Activated naive CD4-positive, alpha-beta T cell treated with anti-CD3 and anti-CD28 coated beads, Interleukin-2, amount 50 U/mL, for 72 hours (primary cell): Measurements from ENCODE around the gene TMC7. TPM values are rescaled to one million over a fixed set of nuclear protein-coding genes. Genes with fewer than 3 reads are reported as not detected.
"Not testable (repeated sequence)": the region's sequence is repeated elsewhere in the genome, so short reads cannot be mapped to it uniquely, and the experiment has no call there.

Source experiments
- ATAC-seq, 2 donors: fragments of 150-1000 bp; cut with Tn5 transposase; 2 replicates each; pipeline ENCODE4 v1.10.0; 2021; ENCODE audit warnings: mild to moderate bottlenecking in 2 of 2, moderate library complexity in 2 of 2
- DNase-seq, 2 donors: peaks; one replicate each; pipeline ENCODE4 v3.0.0; 2021 to 2022; ENCODE audit warnings: low spot score in 2 of 2
- H3K27ac Mint-ChIP-seq, 2 donors: one replicate each; pipeline ENCODE4 v1.8.0; 2022; ENCODE audit warnings: mild to moderate bottlenecking in 2 of 2, mixed read lengths in 2 of 2
- H3K36me3 Mint-ChIP-seq, 2 donors: one replicate each; pipeline ENCODE4 v1.8.0; 2022; ENCODE audit warnings: mixed read lengths in 2 of 2
- H3K9me3 Mint-ChIP-seq, 2 donors: one replicate each; pipeline ENCODE4 v1.8.0; 2022; ENCODE audit warnings: mixed read lengths in 2 of 2
- total RNA-seq, 2 donors: library from RNA; stranded (reverse); gene quantifications; one replicate each; pipeline ENCODE4 v1.2.3, GENCODE V29; 2022

The TMC7 gene
- total RNA-seq, result not detected

DNA sequence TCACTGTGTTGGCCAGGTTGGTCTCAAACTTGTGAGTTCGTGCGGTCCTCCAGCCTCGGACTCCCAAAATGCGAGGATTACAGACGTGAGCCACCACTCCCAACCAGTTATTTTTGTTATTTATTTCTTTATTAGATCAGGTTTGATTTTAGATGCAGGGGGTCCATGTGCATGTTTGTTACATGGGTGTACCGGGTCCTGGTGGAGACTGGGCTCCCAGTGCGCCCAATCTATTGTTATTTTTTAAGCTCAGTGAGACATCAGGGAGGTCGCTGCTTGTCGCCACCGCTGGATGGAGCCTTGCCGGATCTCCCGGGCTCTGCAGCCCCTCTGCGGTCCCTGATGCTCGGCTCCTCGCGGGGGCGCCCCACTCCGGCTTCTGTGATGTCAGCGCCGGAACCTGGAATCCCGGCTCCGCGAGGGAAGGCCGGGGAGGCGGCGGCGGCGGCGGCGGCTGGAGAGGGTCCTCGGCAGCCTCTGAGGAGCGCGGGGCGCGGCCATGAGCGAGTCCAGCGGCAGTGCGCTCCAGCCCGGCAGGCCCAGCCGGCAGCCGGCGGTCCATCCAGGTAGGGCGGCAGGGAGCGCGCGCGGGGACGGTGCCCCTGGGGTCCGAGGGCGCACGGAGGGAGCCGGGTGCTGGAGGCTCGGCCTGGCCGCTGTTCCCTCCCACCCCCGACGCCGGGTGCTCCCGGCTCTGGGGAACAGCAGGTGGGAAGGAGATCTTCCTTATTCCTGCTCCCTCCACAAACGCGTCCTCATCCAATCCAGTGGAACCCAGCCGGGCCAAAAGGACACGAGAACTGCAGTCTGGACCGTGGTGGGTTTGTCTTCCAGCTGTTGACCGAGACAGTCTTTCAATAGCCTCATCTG lies at the start of gene TMC7:
Gene TMC7, plus strand, starts transcription at position 370 of the 870 bp plus-strand sequence. Its CDS starts 130 bp downstream, at position 500.
- Mint-ChIP-seq H3K9me3 (no peaks in the 10 kb centered on the region), H3K27ac (no peak within 1 kb of the TSS), H3K36me3 (no peaks in the 10 kb centered on the region)
- ATAC-seq, result peak in 1 of 2 donors; percentile 65
- peak in 1 of 2 donors; percentile 27 for DNase-seq

DNA sequence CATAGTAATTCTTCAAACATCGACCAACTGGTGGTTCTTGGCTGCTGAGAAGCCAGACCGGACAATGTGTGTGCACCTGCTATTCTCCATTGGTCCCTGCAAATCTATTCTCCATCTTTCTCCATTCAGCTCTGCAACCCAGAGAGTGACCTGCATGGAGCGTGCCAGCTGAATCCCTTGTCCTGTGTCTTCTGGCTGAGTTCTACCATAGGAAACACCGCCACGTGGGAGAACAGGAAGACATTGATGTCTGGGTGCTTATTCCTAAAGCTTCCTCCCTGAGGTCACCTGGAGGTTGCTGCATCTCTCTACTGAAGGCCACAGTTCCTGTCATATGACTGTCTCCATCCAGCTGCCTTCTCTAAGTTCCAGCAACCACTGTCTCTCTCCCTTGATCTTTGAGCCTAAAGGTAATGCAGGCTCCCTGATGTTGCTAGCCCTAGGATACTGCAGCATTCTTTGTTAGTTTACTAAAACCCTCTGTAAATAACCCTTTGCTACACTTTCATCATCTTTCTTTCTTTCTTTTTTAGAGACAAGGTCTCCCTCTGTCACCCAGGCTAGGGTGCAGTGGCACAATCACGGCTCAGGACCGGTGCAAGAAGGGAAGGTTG lies 46.9 kb upstream of the TMC7 start:
- DNase-seq (no peak), ATAC-seq (no peak)
- Mint-ChIP-seq H3K9me3 (no peaks in the 10 kb centered on the region), H3K36me3 (no peaks in the 10 kb centered on the region), H3K27ac (no peak overlapping the region)

DNA sequence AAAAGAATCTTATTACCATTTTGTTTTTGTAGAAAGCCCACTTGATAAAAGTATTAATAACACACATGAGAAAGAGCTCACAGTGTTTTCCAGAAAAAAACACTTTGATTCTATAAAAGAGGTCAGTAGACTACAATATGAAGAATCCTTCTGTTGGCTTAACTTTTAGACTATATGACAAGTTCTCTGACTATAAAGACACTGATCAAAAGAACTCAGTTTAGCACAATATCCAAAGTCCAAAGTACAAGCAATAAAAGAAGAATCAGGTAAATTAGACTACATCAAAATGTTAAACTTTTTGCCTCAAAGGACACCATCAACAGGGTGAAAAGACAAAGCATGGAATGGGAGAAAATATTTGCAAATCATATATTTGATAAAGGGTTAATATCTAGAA lies 46.3 kb upstream of the TMC7 start:
- DNase-seq (no peak), ATAC-seq (no peak)
- H3K36me3 Mint-ChIP-seq, result no peaks in the 10 kb centered on the region
- H3K9me3 Mint-ChIP-seq, result no peaks in the 10 kb centered on the region
- no peak overlapping the region for H3K27ac Mint-ChIP-seq

DNA sequence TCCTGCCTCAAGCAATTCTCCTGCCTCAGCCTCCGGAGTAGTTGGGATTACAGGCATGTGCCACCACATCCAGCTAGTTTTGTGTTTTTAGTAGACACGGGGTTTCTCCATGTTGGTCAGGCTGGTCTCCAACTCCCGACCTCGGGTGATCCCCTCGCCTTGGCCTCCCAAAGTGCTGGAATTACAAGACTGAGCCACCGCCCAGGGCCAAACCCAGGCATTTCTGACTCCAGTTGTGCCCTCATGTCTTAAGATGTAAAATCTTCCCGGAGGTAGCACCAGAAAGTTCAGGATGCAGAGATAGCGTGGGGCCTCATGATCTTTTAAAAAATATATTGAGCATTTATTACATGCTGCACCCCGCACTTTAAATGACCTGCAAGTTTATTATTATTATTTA lies 44.7 kb upstream of the TMC7 start:
- Mint-ChIP-seq H3K36me3 (no peaks in the 10 kb centered on the region), H3K9me3 (no peaks in the 10 kb centered on the region), H3K27ac (no peak overlapping the region)
- no peak for ATAC-seq
- DNase-seq, result no peak

DNA sequence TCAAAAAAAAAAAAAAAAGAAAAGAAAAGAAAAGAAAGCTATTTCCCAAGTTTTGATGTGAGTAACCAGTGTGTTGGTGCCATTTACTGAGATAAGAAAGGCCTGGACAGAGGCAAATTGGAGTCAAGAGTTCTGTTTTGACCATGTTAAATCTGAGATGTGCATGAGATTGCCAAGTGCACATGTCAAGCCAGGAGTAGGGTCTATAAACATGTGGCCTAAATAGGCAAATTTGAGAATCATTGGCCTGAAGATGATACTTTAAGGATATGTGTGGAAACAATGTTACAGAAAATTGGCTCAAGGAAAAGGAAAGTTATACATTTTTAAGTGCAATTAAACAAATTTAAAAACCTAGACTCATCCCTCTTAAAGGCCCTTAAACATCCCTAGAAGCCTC lies 42.3 kb upstream of the TMC7 start:
- Mint-ChIP-seq H3K9me3 (no peaks in the 10 kb centered on the region), H3K27ac (no peak overlapping the region), H3K36me3 (no peaks in the 10 kb centered on the region)
- ATAC-seq (no peak), DNase-seq (no peak)

DNA sequence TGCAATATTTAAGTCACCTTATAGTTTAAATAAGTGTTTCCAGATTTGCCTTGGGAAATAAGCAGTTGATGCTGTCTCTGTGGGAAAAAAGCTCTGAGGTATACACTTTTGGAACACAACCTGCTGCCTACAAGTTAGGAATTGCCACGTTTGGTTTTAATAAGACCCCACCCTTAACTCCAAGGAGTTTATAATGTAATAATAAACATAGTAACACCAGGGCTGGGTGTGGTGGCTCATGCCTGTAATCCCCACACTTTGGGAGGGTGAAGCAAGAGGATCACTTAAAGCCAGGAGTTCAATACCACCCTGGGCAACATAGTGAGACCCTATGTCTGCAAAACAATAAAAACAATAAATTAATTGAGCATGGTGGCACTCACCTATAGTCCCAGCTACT lies 41.7 kb upstream of the TMC7 start:
- ATAC-seq (no peak), DNase-seq (no peak)
- Mint-ChIP-seq H3K36me3 (no peaks in the 10 kb centered on the region), H3K9me3 (no peaks in the 10 kb centered on the region), H3K27ac (no peak overlapping the region)

DNA sequence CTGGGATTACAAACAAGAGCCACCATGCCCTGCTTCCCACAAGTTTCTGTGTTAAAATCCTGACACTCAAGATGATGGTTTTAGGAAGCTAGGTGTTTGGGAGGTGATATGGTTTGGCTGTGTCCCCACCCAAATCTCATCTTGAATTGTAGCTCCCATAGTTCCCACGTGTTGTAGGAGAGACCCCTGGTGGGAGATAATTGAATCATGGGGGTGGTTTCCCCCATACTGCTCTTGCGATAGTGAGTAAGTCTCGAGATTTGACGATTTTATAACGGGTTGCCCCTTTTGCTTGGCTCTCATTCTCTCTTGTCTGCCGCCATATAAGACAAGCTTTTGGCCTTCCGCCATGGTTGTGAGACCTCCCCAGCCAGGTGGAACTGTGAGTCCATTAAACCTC lies 40.3 kb upstream of the TMC7 start:
- Mint-ChIP-seq H3K9me3 (no peaks in the 10 kb centered on the region), H3K36me3 (no peaks in the 10 kb centered on the region), H3K27ac (no peak overlapping the region)
- ATAC-seq, result no peak
- no peak for DNase-seq

DNA sequence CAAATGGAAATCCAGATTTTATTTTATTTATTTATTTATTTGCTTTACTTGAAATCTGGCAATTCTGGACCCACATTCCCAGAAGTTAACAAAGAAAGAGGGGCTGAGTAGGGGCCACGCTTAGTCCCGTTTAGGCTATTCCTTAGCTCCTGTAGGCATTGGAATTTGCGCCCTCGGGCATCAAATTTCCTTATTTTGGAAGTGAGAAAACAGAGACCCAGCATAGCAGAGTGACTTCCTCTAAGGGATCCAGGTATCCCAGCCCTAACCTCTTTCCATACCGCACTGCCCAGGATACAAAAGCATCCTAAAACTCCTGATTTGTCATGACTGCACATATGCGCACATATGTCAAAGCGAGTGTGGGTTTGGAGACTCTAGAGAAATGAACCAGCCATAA lies 38.5 kb upstream of the TMC7 start:
- Mint-ChIP-seq H3K27ac (peak overlapping the region in 1 of 2 donors; percentile 85), H3K9me3 (no peaks in the 10 kb centered on the region), H3K36me3 (no peaks in the 10 kb centered on the region)
- ATAC-seq (no peak), DNase-seq (no peak)

DNA sequence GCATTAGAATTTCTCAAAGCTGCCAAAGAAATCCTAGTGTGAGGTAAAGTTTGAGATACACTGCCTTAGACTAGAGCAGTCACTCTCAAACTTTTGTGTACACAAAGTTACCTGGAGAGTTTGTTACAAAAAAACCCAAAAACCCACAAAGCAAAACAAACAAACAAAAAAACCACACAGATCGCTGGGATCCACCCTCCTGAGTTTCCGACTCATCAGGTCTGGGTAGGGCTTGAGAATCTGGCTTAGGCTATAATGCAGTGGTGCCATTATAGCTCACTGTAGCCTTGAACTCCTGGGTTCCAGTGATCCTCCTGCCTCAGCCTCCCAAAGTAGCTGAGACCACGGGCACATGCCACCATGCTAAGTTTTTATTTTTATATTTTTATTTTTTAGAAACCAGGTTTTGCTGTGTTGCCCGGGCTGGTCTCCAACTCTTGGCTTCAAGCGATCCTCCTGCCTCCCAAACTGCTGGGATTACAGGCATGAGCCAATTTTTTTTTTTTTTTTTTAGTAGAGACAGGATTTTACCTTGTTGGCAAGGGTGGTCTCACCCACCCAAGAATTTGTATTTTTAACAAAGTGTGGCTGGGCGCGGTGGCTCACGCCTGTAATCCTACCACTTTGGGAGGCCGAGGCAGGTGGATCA lies 35.2 kb upstream of the TMC7 start:
- DNase-seq (no peak), ATAC-seq (no peak)
- H3K36me3 Mint-ChIP-seq, result no peaks in the 10 kb centered on the region
- H3K27ac Mint-ChIP-seq, result no peak overlapping the region
- no peaks in the 10 kb centered on the region for H3K9me3 Mint-ChIP-seq

DNA sequence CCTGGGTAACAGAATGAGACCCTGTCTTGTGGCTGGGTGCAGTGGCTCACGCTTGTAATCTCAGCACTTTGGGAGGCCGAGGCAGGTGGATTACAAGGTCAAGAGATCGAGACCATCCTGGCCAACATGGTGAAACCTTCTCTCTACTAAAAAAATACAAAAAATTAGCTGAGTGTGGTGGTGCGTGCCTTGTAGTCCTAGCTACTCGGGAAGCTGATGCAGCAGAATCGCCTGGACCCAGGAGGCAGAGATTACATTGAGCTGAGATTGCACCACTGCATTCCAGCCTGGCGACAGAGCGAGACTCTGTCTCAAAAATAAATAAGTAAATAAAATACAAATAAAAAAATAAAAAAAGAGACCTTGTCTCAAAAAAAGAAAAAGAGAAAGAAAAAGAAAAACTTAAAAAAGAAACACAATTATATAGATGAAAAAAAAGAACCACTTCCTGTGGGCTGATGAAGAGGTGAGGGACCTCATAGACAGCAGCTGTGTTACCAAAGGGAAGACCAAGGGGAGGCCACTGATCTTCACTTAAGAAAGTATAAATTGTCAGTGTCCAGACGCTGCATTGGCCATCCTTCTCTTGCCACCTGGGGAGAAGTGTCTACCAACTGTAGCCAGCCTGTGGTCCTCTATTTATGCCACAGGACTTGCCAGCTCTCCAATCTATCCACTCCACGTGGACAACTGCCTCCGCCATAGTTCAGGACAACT lies 33.1 kb upstream of the TMC7 start:
- H3K9me3 Mint-ChIP-seq, result no peaks in the 10 kb centered on the region
- DNase-seq (no peak), ATAC-seq (no peak)

DNA sequence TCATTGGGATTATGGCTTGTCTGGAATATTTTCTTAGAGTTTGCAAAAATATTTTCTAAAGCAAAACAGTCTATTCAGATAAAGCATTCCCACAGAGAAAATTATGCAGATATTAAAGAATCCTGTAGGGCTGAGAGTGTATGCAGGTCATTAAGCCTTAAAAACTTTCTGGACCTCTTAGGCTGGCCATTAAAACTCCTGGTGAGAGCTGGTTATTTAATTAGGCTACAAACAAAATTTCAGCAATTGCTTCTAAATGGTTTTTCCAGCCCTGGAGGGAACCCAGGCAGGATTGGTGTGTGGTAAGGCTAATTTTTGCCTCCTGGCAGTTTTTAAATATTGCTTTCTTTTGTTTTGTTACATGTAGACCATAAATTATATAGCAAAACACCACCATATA lies 30.2 kb upstream of the TMC7 start:
- Mint-ChIP-seq H3K36me3 (no peaks in the 10 kb centered on the region), H3K27ac (no peak overlapping the region), H3K9me3 (no peaks in the 10 kb centered on the region)
- DNase-seq (no peak), ATAC-seq (no peak)

More for the DNA sequence above, 33.1 kb upstream of the TMC7 start:
- Mint-ChIP-seq H3K27ac (no peak overlapping the region), H3K36me3 (no peaks in the 10 kb centered on the region)

DNA sequence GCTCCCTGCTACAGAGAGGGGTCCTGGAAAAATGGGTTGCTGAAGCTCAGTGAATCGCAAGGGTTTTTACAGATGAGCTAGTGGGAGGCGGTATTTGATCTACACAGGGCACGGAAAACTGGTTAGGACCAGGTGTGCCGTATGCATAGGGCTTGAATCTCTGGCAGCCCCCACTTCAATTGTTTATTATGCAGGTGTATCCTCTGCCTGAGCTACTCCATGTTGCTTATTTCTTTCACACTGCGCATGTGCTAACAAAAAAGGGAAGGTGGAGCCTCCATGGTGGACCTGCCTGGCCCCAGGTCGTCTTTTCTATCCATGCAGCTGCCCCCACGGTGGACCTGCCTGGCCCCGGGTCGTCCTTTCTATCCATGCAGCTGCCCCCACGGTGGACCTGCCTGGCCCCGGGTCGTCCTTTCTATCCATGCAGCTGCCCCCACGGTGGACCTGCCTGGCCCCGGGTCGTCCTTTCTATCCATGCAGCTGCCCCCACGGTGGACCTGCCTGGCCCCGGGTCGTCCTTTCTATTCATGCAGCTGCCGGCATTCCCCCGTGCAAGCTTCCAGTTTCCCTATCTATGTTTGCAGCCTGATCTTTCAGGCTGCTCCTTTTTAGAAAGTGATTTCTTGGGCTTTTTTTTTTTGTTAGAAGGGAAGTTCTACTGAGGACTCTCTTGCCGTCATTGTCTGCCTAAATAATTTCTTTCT lies 27.7 kb upstream of the TMC7 start:
- not testable (repeated sequence) for H3K36me3 Mint-ChIP-seq, DNase-seq, H3K9me3 Mint-ChIP-seq
- ATAC-seq, result peak; percentile 28 to 52
- peak overlapping the region in 1 of 2 donors; percentile 26 for H3K27ac Mint-ChIP-seq

DNA sequence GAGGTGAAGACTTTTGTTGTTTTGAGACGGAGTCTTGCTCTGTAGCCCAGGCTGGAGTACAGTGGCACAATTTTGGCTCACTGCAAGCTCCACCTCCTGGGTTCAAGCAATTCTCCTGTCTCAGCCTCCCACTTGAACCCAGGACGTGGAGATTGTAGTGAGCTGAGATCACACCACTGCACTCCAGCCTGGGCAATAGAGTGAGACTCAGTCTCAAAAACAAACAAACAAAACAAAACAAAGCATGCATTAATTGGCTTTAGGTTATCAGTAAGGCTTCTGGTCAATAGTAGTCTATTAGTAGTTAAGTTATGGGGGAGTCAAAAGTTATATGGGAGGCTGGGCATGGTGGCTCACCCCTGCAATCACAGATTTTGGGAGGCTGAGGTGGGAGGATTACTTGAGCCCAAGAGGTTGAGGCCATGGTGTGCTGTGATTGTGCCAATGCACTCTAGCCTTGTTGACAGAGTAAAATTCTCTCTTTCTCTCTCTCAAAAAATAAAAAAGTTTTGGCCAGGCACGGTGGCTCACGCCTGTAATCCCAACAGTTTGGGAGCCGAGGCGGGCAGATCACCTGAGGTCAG lies 27.0 kb upstream of the TMC7 start:
- peak overlapping the region in 1 of 2 donors; percentile 26 for H3K27ac Mint-ChIP-seq
- not testable (repeated sequence) for ATAC-seq

DNA sequence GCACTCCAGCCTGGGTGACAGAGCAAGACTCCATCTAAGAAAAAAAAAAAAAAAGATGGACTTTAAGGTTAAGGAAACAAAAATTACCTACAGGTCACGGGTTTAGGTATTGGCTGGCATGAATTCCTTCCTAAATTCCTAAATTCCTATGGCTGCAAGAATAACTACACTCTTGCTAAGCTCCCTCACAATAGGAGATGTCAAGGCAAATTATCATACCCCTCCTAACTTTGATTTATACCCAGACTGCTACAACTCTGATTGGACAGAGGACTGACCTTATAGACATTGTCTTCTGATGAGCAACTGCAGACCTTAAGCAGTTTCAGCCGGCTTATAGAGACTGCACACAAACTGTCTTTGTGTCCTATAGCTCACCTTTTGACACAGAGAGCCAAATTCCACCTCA lies 25.1 kb upstream of the TMC7 start:
- Mint-ChIP-seq H3K9me3 (no peaks in the 10 kb centered on the region), H3K36me3 (no peaks in the 10 kb centered on the region), H3K27ac (no peak overlapping the region)
- no peak for ATAC-seq
- DNase-seq, result no peak

More for the DNA sequence above, 27.0 kb upstream of the TMC7 start:
- H3K36me3 Mint-ChIP-seq, H3K9me3 Mint-ChIP-seq, DNase-seq: not testable (repeated sequence)

DNA sequence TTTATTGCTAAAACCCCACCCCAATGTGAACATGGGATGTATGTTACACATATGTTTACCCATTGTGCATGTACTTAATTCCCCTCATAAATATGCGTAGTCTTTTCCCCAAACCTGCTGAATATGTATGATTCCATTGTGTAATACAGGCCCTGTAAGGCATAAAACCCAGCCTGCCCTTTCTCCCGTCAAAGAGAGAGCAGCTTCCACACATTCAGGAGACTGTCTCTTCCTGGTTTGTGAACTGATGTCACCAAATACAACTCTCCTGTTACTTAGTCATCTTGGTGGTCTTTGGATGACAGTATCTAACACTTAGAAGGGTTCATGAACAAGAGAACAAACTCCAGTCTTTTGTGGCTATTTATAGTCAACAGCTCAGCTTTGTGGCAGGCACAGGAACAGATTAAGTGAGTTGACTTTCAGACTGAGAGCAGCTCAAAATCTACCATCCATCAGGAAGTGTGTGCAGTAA lies 24.7 kb upstream of the TMC7 start:
- H3K36me3 Mint-ChIP-seq, result no peaks in the 10 kb centered on the region
- H3K27ac Mint-ChIP-seq, result no peak overlapping the region
- ATAC-seq, result peak in 1 of 2 donors; percentile 40
- DNase-seq, result no peak
- no peaks in the 10 kb centered on the region for H3K9me3 Mint-ChIP-seq

DNA sequence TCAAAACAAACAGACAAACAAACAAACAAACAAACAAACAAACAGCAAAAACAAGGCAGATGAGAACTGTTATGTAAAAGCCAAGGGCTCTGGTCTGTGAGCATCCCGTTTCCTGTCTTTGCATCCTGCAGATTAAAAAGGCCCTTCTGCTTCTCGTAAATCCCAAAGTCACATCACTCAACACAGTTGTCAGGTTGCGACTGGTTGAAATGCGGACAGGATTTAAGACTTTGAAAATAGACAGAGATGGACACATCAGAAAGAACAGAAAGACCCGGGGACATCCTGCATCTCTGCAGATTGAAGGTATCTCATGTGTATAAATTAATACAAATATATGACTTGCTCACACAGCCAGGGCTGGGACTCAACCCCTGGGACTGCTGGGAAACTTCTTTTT lies 18.2 kb upstream of the TMC7 start:
- H3K36me3 Mint-ChIP-seq, result no peaks in the 10 kb centered on the region
- no peaks in the 10 kb centered on the region for H3K9me3 Mint-ChIP-seq

More for the DNA sequence above, 18.2 kb upstream of the TMC7 start:
- ATAC-seq (no peak), DNase-seq (no peak)
- no peak overlapping the region for H3K27ac Mint-ChIP-seq
